GM12891 (cell line): Measurements from ENCODE around the gene TP53BP2.

Source experiments
- POLR2A ChIP-seq: IDR thresholded peaks from 2 replicates; pipeline ENCODE4 v1.6.1; 2011; ENCODE audit warnings: low read depth, low read length, control low read depth
- POLR2AphosphoS5 ChIP-seq: IDR thresholded peaks from 2 replicates; pipeline ENCODE4 v1.6.1; 2011; ENCODE audit warnings: low read depth, low read length, control low read depth
- SPI1 ChIP-seq: IDR thresholded peaks from 2 replicates; pipeline ENCODE4 v1.6.1; 2011; ENCODE audit warnings: low read depth, low read length, control low read depth
- TAF1 ChIP-seq: IDR thresholded peaks from 2 replicates; pipeline ENCODE4 v1.6.1; 2011; ENCODE audit warnings: low read depth, low read length, control low read depth

GRCh38 chr1:223785808-223786207, 59.9 kb downstream of the TP53BP2 start:
- no peak for TF ChIP-seq POLR2AphosphoS5
- TF ChIP-seq POLR2A: no peak
- no peak for TF ChIP-seq TAF1
- TF ChIP-seq SPI1: no peak
